GM12878 (cell line): ENCODE results near the gene PTPRN2. TPM values are rescaled to one million over a fixed set of nuclear protein-coding genes. Genes with fewer than 3 reads are reported as not detected.

Experiments
- ATAC-seq: fragments of 200-7000 bp; cut with Tn5 transposase; 3 replicates; pipeline ENCODE4 v1.9.1; 2020; ENCODE audit warnings: mild to moderate bottlenecking, moderate library complexity
- BruUV-seq: library from RNA; stranded (reverse); fragments of 400-500 nt; replicated peaks from 2 replicates; lab custom pipeline; 2021; lab: Mats Ljungman, UMichigan
- CTCF ChIA-PET: fragments of 300-600 bp; sonication (Branson Sonifier 250); formaldehyde crosslinking; extraction: SDS; loops from one replicate; lab custom pipeline; 2021; ENCODE audit warnings: inconsistent platforms; lab: Yijun Ruan, JAX
- POLR2A ChIA-PET: fragments of 350-600 bp; formaldehyde crosslinking; extraction: SDS; loops from one replicate; lab custom pipeline; 2021; ENCODE audit warnings: inconsistent platforms; lab: Charles Lee
- RAD21 ChIA-PET: fragments of 300-600 bp; sonication (Branson Sonifier 250); formaldehyde crosslinking; loops from one replicate; lab custom pipeline; 2023; ENCODE audit warnings: antibody characterized with exemption; ENCODE audit not compliant: unreplicated experiment; lab: Charles Lee
- SMC1A ChIA-PET: fragments of 300-600 bp; sonication (Branson Sonifier 250); formaldehyde crosslinking; loops from one replicate; lab custom pipeline; 2023; ENCODE audit not compliant: unreplicated experiment, uncharacterized antibody; lab: Charles Lee
- DNase-seq: peaks from one replicate; pipeline ENCODE4 v3.0.0-alpha.2; 2011; ENCODE audit warnings: low read depth, low spot score
- FAIRE-seq: peaks from 3 replicates; lab custom pipeline; 2011; peaks lifted over from hg19 to GRCh38; lab: Jason Lieb, UNC
- H2AFZ ChIP-seq: 2 replicates; pipeline ENCODE4 v1.6.0; 2011; ENCODE audit warnings: low read depth, low read length, control low read depth; ENCODE audit not compliant: control insufficient read depth
- H3K27ac ChIP-seq: 2 replicates; pipeline ENCODE4 v1.5.1; 2011; ENCODE audit warnings: control low read depth; ENCODE audit not compliant: control insufficient read depth, insufficient read depth
- H3K27me3 ChIP-seq, 2 experiments: replicated peaks in 1 of 2; 2 replicates each; pipeline versions ENCODE4 v1.6.0 to v1.6.1; 2011; ENCODE audit warnings: low read length in 1 of 2; ENCODE audit not compliant: control insufficient read depth in 2 of 2, insufficient read depth in 2 of 2
- H3K36me3 ChIP-seq, 2 experiments: 2 replicates each; pipeline ENCODE4 v1.5.1; 2011; ENCODE audit warnings: low read length in 1 of 2; ENCODE audit not compliant: control insufficient read depth in 2 of 2, insufficient read depth in 2 of 2
- H3K4me1 ChIP-seq: 2 replicates; pipeline ENCODE4 v1.6.1; 2011; ENCODE audit warnings: mild to moderate bottlenecking, low read length, moderate library complexity, mixed read lengths; ENCODE audit not compliant: control insufficient read depth, insufficient read depth
- H3K4me2 ChIP-seq: 2 replicates; pipeline ENCODE4 v1.6.0; 2011; ENCODE audit warnings: control low read depth; ENCODE audit not compliant: control insufficient read depth, insufficient read depth
- H3K4me3 ChIP-seq: fragments of 200-600 bp; sonication (generic); 2 replicates; pipeline ENCODE4 v1.5.1; 2016
- H3K79me2 ChIP-seq: 2 replicates; pipeline ENCODE4 v1.6.0; 2011; ENCODE audit warnings: low read length; ENCODE audit not compliant: control insufficient read depth, insufficient read depth
- H3K9ac ChIP-seq: 2 replicates; pipeline ENCODE4 v1.8.0; 2011; ENCODE audit warnings: low read length, control low read depth, mixed read lengths; ENCODE audit not compliant: control insufficient read depth, insufficient read depth
- H3K9me3 ChIP-seq: replicated peaks from 3 replicates; pipeline ENCODE4 v1.5.1; 2011; ENCODE audit warnings: mild to moderate bottlenecking, low read length; ENCODE audit not compliant: control insufficient read depth, insufficient read depth
- H4K20me1 ChIP-seq: 2 replicates; pipeline ENCODE4 v1.6.0; 2011; ENCODE audit not compliant: control insufficient read depth, insufficient read depth
- CUX1 ChIP-seq: IDR thresholded peaks from 2 replicates; pipeline ENCODE4 v1.6.1; 2012; ENCODE audit warnings: improper control_type of control experiment, low read depth, low read length; ENCODE audit not compliant: insufficient replicate concordance
- IRF3 ChIP-seq: fragments of 450-650 bp; IDR thresholded peaks from 2 replicates; pipeline ENCODE4 v1.6.1; 2014; ENCODE audit warnings: mild to moderate bottlenecking
- IRF5 ChIP-seq: fragments of 450-650 bp; IDR thresholded peaks from 2 replicates; pipeline ENCODE4 v1.6.1; 2017; ENCODE audit warnings: borderline replicate concordance
- SMC3 ChIP-seq: IDR thresholded peaks from 2 replicates; pipeline ENCODE4 v1.6.1; 2011; ENCODE audit warnings: low read length, improper control_type of control experiment, borderline replicate concordance
- SREBF1 ChIP-seq: IDR thresholded peaks from 2 replicates; pipeline ENCODE4 v1.6.1; 2012; ENCODE audit warnings: mild to moderate bottlenecking, low read length
- YBX1 ChIP-seq: fragments of 450-650 bp; IDR thresholded peaks from 2 replicates; pipeline ENCODE4 v1.6.1; 2016; ENCODE audit warnings: antibody characterized with exemption
- ZNF622 ChIP-seq: fragments of 450-650 bp; IDR thresholded peaks from 2 replicates; pipeline ENCODE4 v1.6.1; 2017; ENCODE audit warnings: mild to moderate bottlenecking, inconsistent platforms
- WGBS: methylation state at CpG from one replicate; pipeline ENCODE4 v1.1.6; 2016; ENCODE audit warnings: low lambda C conversion rate; ENCODE audit not compliant: insufficient replicate concordance, insufficient coverage; ENCODE audit errors: missing lambda C conversion rate; 5-methylcytosine and 5-hydroxymethylcytosine counted together
- in situ Hi-C: fragments of 300-500 bp; cut with MboI; formaldehyde crosslinking; loops from 9 replicates; pipeline ENCODE4 v1.14.3; 2018; ENCODE audit warnings: mixed read lengths
- intact Hi-C: fragments of 100-400 bp; cut with micrococcal nuclease; formaldehyde crosslinking; loops from one replicate; pipeline ENCODE4 v1.14.2; 2022; ENCODE audit not compliant: unreplicated experiment
- polyA plus RNA-seq, 11 experiments: library from polyadenylated mRNA; depleted of rRNA in 4 of 11; unstranded in 6 of 11; stranded (reverse) in 5 of 11; fragments of >200 nt; fragmentation: Nextera tagmentation in 4 of 11; fragmentation: Illumina TruSeq in 1 of 11; extraction: Ambion mirVana in 4 of 11; extraction: Trizol in 1 of 11; gene quantifications; 1 replicate in 1 of 11; 2 replicates in 10 of 11; pipeline versions ENCODE4 v1.2.1 to v1.2.3, GENCODE V29; 2011 to 2016; ENCODE audit warnings: inconsistent platforms in 2 of 11, missing spikeins in 2 of 11, low read depth in 1 of 11
- total RNA-seq, 4 experiments: library from RNA; depleted of rRNA in 3 of 4; stranded (reverse); fragments of >200 nt in 3 of 4; fragmentation: Illumina TruSeq in 1 of 4; extraction: Trizol in 1 of 4; gene quantifications; 2 replicates each; pipeline versions ENCODE4 v1.2.1 to v1.2.3, GENCODE V29; 2013 to 2021

Gene PTPRN2
- total and polyA plus RNA-seq, 10 of the 15 experiments (the other 5 are each of a cell fraction or from before 2014, with no cell fraction given), result 5.4 TPM; not detected in 9

- in situ Hi-C loops, result no loop called here
- RAD21 ChIA-PET, result no interaction called here
- no peak for DNase-seq
- ATAC-seq, result no peak
- H3K4me3 ChIP-seq, result no peak overlapping the region
- H3K4me1 ChIP-seq, result no peaks in the 10 kb centered on the region
- BruUV-seq, result no TSS peak
- CTCF ChIA-PET, result no interaction called here
- no peak overlapping the region for H3K9ac ChIP-seq
- POLR2A ChIA-PET, result no interaction called here
- no peak overlapping the region for H3K27ac ChIP-seq
- no peak overlapping the region for H2AFZ ChIP-seq
- FAIRE-seq, result no peak
- no peaks in the 10 kb centered on the region for H4K20me1 ChIP-seq
- TF ChIP-seq YBX1, result no peak
- TF ChIP-seq IRF3, result no peak
- TF ChIP-seq ZNF622, result no peak
- TF ChIP-seq CUX1, result no peak
- no peak for TF ChIP-seq IRF5
- no peak for TF ChIP-seq SMC3
- no peak for TF ChIP-seq SREBF1
- TF ChIP-seq, all 136 proteins: peak for 0
- Histone ChIP-seq H3K79me2 (no peaks in the 10 kb centered on the region), H3K36me3 (no peaks in the 10 kb centered on the region), H3K27me3 (no peaks in the 10 kb centered on the region), H3K4me2 (no peak overlapping the region), H3K9me3 (no peaks in the 10 kb centered on the region; the same call in 2 of the 3 replicates)
- WGBS, result 42% methylated on average over 12 of the region's 12 CpGs
- intact Hi-C loops, result no loop called here
- SMC1A ChIA-PET, result no interaction called here
Measured at GRCh38 chr7:158350166-158350900, 237.3 kb downstream of the PTPRN2 start.
